ENCODE measurements around the gene LKAAEAR1. TPM values are rescaled to one million over a fixed set of nuclear protein-coding genes. Genes with fewer than 3 reads are reported as not detected.

The LKAAEAR1 gene
- total and polyA plus RNA-seq, 2 experiments from 2014 or later = 1.8 TPM; not detected in 1

GRCh38 chr20:64112691-64113443, 28.7 kb upstream of the LKAAEAR1 start:
- Histone ChIP-seq H3K9me2 (ENCODE audit: insufficient read depth) (no peaks in the 10 kb centered on the region), H3K27ac (ENCODE audit: low read depth) (no peak overlapping the region), H3F3A (replicated peaks; ENCODE audit: low read depth) (no peaks in the 10 kb centered on the region), H3K27me3 (ENCODE audit: insufficient read depth) (no peaks in the 10 kb centered on the region), H3K4me2 (no peak overlapping the region), H3K4me1 (ENCODE audit: insufficient read depth) (no peaks in the 10 kb centered on the region), H3K4me3 (no peak overlapping the region), H4K20me1 (replicated peaks; ENCODE audit: insufficient read depth) (no peaks in the 10 kb centered on the region), H3K79me2 (replicated peaks; ENCODE audit: insufficient read depth) (no peaks in the 10 kb centered on the region), H3K36me3 (ENCODE audit: insufficient read depth) (no peaks in the 10 kb centered on the region), H2AFZ (no peak overlapping the region)
- peak; percentile 1 for DNase-seq (ENCODE audit: low spot score)
- Mint-ChIP-seq H3K27me3 (ENCODE audit: insufficient read depth, low read depth, poor library complexity) (peaks cover 4% of the 10 kb centered on the region), H3K27ac (no peak overlapping the region), H3K9me3 (no peaks in the 10 kb centered on the region), H3K4me3 (no peak overlapping the region), H3K36me3 (ENCODE audit: low read depth) (no peaks in the 10 kb centered on the region), H3K4me1 (no peaks in the 10 kb centered on the region; the same call in 2 of the 3 replicates)
- ATAC-seq = no peak
- TF ChIP-seq STAT1 (IDR thresholded peaks at IDR 0.05; ENCODE audit: unreplicated experiment) (no peak), JUNB (IDR thresholded peaks at IDR 0.05; ENCODE audit: unreplicated experiment) (no peak)
- TF ChIP-seq, protein P1, sequence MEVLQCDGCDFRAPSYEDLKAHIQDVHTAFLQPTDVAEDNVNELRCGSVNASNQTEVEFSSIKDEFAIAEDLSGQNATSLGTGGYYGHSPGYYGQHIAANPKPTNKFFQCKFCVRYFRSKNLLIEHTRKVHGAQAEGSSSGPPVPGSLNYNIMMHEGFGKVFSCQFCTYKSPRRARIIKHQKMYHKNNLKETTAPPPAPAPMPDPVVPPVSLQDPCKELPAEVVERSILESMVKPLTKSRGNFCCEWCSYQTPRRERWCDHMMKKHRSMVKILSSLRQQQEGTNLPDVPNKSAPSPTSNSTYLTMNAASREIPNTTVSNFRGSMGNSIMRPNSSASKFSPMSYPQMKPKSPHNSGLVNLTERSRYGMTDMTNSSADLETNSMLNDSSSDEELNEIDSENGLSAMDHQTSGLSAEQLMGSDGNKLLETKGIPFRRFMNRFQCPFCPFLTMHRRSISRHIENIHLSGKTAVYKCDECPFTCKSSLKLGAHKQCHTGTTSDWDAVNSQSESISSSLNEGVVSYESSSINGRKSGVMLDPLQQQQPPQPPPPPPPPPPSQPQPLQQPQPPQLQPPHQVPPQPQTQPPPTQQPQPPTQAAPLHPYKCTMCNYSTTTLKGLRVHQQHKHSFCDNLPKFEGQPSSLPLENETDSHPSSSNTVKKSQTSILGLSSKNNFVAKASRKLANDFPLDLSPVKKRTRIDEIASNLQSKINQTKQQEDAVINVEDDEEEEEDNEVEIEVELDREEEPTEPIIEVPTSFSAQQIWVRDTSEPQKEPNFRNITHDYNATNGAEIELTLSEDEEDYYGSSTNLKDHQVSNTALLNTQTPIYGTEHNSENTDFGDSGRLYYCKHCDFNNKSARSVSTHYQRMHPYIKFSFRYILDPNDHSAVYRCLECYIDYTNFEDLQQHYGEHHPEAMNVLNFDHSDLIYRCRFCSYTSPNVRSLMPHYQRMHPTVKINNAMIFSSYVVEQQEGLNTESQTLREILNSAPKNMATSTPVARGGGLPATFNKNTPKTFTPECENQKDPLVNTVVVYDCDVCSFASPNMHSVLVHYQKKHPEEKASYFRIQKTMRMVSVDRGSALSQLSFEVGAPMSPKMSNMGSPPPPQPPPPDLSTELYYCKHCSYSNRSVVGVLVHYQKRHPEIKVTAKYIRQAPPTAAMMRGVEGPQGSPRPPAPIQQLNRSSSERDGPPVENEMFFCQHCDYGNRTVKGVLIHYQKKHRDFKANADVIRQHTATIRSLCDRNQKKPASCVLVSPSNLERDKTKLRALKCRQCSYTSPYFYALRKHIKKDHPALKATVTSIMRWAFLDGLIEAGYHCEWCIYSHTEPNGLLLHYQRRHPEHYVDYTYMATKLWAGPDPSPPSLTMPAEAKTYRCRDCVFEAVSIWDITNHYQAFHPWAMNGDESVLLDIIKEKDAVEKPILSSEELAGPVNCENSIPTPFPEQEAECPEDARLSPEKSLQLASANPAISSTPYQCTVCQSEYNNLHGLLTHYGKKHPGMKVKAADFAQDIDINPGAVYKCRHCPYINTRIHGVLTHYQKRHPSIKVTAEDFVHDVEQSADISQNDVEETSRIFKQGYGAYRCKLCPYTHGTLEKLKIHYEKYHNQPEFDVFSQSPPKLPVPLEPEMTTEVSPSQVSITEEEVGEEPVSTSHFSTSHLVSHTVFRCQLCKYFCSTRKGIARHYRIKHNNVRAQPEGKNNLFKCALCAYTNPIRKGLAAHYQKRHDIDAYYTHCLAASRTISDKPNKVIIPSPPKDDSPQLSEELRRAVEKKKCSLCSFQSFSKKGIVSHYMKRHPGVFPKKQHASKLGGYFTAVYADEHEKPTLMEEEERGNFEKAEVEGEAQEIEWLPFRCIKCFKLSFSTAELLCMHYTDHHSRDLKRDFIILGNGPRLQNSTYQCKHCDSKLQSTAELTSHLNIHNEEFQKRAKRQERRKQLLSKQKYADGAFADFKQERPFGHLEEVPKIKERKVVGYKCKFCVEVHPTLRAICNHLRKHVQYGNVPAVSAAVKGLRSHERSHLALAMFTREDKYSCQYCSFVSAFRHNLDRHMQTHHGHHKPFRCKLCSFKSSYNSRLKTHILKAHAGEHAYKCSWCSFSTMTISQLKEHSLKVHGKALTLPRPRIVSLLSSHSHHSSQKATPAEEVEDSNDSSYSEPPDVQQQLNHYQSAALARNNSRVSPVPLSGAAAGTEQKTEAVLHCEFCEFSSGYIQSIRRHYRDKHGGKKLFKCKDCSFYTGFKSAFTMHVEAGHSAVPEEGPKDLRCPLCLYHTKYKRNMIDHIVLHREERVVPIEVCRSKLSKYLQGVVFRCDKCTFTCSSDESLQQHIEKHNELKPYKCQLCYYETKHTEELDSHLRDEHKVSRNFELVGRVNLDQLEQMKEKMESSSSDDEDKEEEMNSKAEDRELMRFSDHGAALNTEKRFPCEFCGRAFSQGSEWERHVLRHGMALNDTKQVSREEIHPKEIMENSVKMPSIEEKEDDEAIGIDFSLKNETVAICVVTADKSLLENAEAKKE (CRISPR knock-in tag; IDR thresholded peaks at IDR 0.05) = no peak

GRCh38 chr20:64111841-64112641, 27.8 kb upstream of the LKAAEAR1 start:
- H3K4me3 ChIP-seq = no peak overlapping the region
- no peaks in the 10 kb centered on the region for H3K36me3 ChIP-seq (ENCODE audit: insufficient read depth)
- H3F3A ChIP-seq (replicated peaks; ENCODE audit: low read depth) = no peaks in the 10 kb centered on the region
- H2AFZ ChIP-seq = no peak overlapping the region
- H3K27ac ChIP-seq (ENCODE audit: low read depth) = no peak overlapping the region
- Mint-ChIP-seq H3K27ac (no peak overlapping the region; the same call in 1 of the 2 replicates), H3K9me3 (no peaks in the 10 kb centered on the region; the same call in 2 of the 3 replicates), H3K27me3 (ENCODE audit: insufficient read depth, low read depth, poor library complexity) (peaks cover 4% of the 10 kb centered on the region), H3K36me3 (ENCODE audit: low read depth) (no peaks in the 10 kb centered on the region), H3K4me1 (no peaks in the 10 kb centered on the region; the same call in 2 of the 3 replicates), H3K4me3 (no peak overlapping the region)
- DNase-seq (ENCODE audit: low spot score) (peak; percentile 3), ATAC-seq (no peak)
- H3K4me2 ChIP-seq = no peak overlapping the region
- no peaks in the 10 kb centered on the region for H3K27me3 ChIP-seq (ENCODE audit: insufficient read depth)
- no peaks in the 10 kb centered on the region for H3K4me1 ChIP-seq (ENCODE audit: insufficient read depth)
- H4K20me1 ChIP-seq (replicated peaks; ENCODE audit: insufficient read depth) = no peaks in the 10 kb centered on the region
- no peaks in the 10 kb centered on the region for H3K79me2 ChIP-seq (replicated peaks; ENCODE audit: insufficient read depth)
- H3K9me2 ChIP-seq (ENCODE audit: insufficient read depth) = no peaks in the 10 kb centered on the region
- no peak for TF ChIP-seq ZNF331 (CRISPR knock-in tag; IDR thresholded peaks at IDR 0.05; ENCODE audit: low read depth)
- TF ChIP-seq REST (IDR thresholded peaks at IDR 0.05; ENCODE audit: unreplicated experiment) = no peak
- TF ChIP-seq, protein P2, sequence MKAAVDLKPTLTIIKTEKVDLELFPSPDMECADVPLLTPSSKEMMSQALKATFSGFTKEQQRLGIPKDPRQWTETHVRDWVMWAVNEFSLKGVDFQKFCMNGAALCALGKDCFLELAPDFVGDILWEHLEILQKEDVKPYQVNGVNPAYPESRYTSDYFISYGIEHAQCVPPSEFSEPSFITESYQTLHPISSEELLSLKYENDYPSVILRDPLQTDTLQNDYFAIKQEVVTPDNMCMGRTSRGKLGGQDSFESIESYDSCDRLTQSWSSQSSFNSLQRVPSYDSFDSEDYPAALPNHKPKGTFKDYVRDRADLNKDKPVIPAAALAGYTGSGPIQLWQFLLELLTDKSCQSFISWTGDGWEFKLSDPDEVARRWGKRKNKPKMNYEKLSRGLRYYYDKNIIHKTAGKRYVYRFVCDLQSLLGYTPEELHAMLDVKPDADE (IDR thresholded peaks at IDR 0.05) = no peak
- TF ChIP-seq EZH2 (IDR thresholded peaks at IDR 0.05; ENCODE audit: low read depth, unreplicated experiment) = no peak
- TF ChIP-seq CREB1 (CRISPR knock-in tag; IDR thresholded peaks at IDR 0.05; ENCODE audit: low read depth) = no peak
